ENCODE results near the gene KCNMA1.

GRCh38 chr10:76830218-76830617 is 807.4 kb downstream of the KCNMA1 start:
- TF ChIP-seq GATA2 (IDR thresholded peaks at IDR 0.05; ENCODE audit: low read depth, low read length): no peak
- TF ChIP-seq GATA3 (IDR thresholded peaks at IDR 0.05; ENCODE audit: low read depth, low read length): no peak

Data from SH-SY5Y (cell line).